HG03139 (cell line): Measurements from ENCODE around the gene C17orf113.
"Not testable (repeated sequence)": the region's sequence is repeated elsewhere in the genome, so short reads cannot be mapped to it uniquely, and the experiment has no call there.

Experiments
- ATAC-seq: cut with Tn5 transposase; IDR thresholded peaks from one replicate; pipeline ENCODE4 v1.9.1; 2021; ENCODE audit not compliant: unreplicated experiment

The C17orf113 gene

GRCh38 chr17:42017866-42018200, 32.6 kb downstream of the C17orf113 start:
- no peak for ATAC-seq

- peak; percentile 84 for ATAC-seq
These were observed 33.2 kb downstream of the C17orf113 start, which contains the start of gene DNAJC7 for GRCh38 chr17:42016941-42017865. TSS of gene DNAJC7 (minus strand) at chr17:42017439. CDS start at chr17:42017416, 23 bp downstream.

DNA sequence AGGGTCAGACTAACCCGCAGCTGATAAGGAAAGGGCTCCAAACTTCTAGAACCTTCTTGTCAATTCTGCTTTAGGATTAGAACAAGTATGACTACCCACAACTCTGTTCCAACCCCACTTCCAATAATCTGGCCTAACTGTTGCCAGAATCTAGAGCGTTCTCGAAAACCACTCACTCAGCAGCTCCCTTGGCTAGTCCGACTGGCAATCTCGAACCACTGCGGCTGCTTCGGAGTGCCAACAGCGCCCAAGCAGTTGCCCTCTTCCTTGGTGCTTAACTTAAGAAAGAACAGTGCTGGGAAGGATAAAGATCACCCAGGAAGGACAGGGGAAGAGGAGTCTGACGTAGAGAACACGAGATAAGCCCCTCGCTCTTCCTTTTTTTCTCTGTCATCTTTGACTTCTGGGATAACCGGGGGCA, 34.0 kb downstream of the C17orf113 start:
- no peak for ATAC-seq

DNA sequence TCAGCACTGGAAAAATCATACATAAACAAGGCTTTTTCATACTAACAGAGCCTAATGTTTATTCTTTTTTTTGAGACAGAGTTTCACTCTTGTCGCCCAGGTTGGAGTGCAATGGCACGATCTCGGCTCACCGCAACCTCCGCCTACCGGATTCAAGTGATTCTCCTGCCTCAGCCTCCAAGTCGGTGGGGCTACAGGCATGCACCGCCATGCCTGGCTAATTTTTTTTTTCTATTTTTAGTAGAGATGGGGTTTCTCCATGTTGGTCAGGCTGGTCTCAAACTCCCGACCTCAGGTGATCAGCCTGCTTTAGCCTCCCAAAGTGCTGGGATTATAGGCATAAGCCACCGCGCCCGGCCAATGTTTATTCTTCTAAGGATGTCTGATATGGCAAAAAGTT, 36.7 kb downstream of the C17orf113 start:
- ATAC-seq = not testable (repeated sequence)

GRCh38 chr17:42012363-42012762, 38.0 kb downstream of the C17orf113 start:
- not testable (repeated sequence) for ATAC-seq

DNA sequence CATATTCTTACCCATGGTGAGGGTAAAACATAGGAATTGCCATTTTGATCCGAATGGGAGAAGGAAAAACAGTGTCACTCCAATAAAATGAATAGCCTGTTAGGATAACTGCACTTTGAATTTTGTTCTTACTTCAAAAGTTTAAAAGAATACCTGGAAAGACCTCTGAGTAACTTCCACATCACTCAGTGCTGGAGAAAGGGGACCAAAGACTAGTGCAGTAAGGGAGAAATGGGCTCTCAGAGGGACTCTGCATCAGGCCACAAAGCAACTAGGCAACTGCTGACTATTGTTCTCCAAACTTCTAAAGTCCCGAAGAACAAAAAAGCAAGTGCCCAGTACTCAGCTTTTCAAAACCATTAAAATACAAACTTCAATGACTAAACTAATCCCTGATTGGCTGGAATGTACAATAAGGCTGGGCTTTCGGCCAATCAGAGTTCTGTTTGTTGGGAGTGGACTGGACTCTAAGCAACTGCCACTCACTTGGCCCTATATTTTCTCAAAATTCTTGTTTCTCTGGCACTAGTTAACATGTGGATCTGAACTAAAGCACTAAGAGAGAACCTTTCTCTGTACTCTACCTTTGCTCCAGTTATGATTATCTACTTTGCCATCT, 39.4 kb downstream of the C17orf113 start:
- no peak for ATAC-seq

DNA sequence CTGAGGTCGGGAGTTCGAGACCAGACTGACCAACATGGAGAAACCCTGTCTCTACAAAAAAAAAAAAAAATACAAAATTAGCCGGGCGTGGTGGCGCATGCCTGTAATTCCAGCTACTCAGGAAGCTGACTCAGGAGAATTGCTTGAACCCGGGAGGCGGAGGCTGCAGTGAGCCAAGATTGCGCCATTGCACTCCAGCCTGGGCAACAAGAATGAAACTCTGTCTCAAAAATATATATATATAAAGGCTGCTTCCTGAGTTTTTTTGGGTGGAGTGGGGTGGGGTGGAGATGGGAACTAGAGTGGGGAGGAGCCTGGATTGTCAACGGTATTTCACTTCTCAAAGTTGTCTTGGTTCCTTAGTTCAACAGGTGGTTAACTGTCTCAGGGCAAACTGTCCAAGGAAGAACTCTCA, 40.1 kb downstream of the C17orf113 start:
- ATAC-seq = not testable (repeated sequence)

- ATAC-seq = no peak
These were observed 41.2 kb downstream of the C17orf113 start for GRCh38 chr17:42009170-42009569.

DNA sequence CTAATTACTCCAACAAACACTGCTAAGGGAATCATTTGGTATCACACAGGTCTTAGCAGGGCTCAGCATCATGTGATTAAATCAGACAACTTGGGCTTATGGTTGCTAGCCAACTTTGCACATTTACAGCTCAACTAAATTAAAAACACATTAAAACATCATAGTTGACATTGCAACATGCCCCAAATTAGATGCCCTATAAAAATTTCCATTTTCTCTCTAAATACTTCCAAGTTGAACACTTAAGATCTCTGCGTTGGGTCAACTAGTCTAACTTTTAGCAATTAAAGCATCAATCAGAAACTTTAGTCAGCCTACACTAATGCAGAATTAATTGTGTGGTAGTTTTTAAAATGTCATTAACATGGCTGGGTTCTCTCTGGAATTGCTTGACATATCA, 45.2 kb downstream of the C17orf113 start:
- no peak for ATAC-seq

DNA sequence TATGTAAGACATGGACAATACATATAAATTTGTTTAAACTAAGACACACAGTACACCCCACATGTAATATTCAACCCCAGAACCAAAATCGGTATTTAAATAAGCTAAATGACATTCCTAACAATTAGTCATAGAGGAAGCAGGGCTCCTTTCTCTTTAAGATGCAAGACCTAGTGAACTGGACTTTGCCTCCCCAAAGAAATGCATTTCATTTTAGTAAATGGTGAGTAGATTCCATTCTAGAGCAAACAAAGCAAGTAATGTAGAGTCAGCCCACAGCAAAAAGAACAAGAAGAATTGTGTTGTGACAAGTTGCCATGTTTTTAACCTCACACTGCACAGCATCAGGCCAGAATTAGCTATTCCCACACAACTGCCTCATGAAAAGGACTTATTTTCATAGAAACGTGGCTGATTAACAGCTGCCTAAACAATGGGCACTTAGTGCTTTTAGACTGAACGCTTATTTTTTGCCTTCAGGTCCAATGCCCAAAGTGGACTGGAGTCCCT, 47.6 kb downstream of the C17orf113 start:
- ATAC-seq = no peak

DNA sequence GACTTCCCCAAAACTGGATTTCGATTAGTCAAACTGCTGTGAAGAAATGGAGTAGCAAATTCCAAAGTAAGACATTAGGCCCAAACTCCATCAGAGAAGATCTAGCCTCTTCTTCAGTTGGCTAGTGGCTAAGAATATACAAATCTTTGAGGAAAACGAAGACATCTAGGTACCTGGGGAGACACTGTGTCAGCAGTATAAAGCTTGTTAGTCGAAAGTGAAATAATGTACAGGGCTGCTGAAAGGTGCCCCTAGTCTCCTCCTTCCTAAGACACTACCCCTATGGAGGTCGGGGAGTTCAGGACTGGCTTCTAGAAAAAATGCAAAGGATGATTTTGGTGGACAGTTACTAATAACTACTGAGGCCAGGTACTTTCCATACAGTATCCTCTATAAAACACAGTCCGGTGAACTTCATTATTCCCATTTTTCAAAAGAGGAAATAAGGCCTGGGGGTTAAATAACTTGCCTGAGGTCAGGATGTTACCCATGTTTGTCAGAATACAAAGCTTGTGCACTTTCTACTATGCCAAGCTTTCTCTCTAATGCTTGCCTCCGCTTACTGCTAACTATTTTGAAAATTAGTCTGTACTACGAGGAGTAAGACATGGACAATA, 48.1 kb downstream of the C17orf113 start:
- ATAC-seq = no peak

DNA sequence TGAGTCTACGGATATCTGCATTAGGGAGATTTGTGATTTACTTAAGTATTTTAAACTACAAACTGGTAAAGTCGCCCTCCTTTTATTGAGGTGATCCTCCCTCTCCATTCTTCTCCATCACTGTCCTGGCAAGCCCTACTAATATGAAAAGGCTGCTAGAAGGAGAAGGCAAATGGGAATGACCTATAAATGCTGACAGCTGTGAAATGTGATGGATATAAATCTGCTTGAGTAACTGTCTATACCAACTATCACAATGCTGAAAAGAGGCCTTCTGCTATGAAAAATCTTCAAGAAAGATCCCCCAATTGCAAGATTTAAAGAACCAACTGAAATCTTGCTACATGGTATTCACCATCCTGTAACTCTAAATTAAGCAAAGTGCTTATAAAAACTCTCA, 48.7 kb downstream of the C17orf113 start:
- no peak for ATAC-seq

- no peak for ATAC-seq
These were observed 49.8 kb downstream of the C17orf113 start for GRCh38 chr17:42000413-42001133.

- ATAC-seq = no peak
These were observed 51.9 kb downstream of the C17orf113 start for GRCh38 chr17:41998497-41998896.

GRCh38 chr17:41996855-41997164, 53.6 kb downstream of the C17orf113 start:
- ATAC-seq = no peak

- ATAC-seq = no peak
These were observed 57.8 kb downstream of the C17orf113 start for GRCh38 chr17:41992576-41992975.

GRCh38 chr17:41989702-41990419, 60.5 kb downstream of the C17orf113 start:
- no peak for ATAC-seq

- no peak for ATAC-seq
These were observed 62.0 kb downstream of the C17orf113 start for GRCh38 chr17:41988418-41988817.
